ENCODE data around the gene ATXN1.
"Not testable (repeated sequence)": the region's sequence is repeated elsewhere in the genome, so short reads cannot be mapped to it uniquely, and the experiment has no call there.

ATXN1 gene

DNA sequence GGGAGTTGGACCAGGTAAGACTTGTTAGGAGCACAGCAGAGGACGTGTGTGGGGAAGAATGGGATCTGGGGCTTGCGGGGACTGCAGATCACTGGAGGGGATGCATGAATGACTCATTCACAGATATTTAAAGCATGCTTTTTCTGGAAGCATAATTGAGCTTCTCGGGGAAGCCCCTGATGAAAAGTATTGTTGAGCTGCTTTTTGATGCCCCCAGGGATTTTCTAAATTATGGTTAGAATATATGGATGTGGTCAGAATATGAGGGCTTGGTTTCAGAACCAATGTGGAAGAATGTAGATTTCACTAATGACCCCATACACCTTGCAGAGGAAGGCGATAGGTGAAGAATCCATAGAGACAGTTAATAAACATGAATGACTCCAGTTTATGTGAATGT lies 486.8 kb downstream of the ATXN1 start:
- no peak for DNase-seq (ENCODE audit: low spot score)

DNA sequence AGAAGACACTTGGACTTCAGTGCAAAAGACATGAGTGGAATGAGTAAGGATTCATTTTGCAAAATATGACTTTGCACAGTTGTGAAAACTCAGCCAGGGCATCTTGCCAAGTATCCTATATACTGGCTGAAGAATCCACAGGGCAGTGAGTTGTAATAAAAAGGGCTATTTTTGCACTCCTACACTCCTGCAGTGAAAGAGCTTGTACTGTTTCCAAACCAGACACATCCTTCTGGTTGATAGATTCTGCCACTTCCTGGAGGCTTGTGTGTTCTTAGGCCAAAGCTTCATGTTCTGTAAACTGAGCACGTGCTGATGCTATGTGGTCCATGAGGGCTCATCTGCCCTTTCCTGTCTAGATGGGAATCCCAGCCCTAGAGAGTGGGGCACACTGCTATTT lies 488.0 kb downstream of the ATXN1 start:
- DNase-seq (ENCODE audit: low spot score), result no peak

DNA sequence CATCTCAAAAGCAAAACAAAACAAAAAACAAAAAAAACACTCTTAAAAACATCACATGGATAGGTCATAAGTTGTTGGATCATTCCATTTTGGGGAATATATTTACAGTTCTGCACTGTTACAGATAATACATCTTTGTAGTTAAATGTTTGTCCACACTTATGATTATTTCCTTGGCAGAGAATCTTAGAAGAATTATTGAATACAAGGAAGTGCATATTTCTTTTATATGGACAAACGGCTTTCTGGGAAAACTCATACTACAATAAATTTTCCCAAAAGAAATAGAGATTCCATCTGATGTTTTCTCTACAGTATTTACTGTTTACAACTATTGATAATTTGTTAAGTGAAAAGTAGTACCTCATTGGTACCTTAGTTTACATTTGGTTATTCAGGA lies 489.1 kb downstream of the ATXN1 start:
- DNase-seq (ENCODE audit: low spot score), result no peak

DNA sequence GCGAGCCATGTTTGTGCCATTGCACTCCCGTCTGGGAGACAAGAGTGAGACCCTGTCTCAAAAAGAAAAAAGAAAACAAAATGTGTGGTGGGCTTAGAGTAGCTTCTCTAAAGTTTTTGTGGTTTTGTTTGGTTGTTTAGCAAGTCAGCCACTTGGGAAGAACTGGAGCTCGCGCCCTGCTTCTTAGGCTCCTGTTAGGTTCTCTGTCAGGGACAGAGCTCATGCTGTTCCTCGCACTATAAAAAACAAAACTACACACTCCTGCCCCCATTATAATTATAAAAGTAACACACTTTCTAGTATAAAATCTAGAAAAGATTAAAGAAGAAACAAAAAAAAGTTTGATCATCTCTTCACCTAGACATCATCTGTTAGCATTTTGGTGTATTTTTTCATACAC lies 489.8 kb downstream of the ATXN1 start:
- DNase-seq (ENCODE audit: low spot score), result no peak

DNA sequence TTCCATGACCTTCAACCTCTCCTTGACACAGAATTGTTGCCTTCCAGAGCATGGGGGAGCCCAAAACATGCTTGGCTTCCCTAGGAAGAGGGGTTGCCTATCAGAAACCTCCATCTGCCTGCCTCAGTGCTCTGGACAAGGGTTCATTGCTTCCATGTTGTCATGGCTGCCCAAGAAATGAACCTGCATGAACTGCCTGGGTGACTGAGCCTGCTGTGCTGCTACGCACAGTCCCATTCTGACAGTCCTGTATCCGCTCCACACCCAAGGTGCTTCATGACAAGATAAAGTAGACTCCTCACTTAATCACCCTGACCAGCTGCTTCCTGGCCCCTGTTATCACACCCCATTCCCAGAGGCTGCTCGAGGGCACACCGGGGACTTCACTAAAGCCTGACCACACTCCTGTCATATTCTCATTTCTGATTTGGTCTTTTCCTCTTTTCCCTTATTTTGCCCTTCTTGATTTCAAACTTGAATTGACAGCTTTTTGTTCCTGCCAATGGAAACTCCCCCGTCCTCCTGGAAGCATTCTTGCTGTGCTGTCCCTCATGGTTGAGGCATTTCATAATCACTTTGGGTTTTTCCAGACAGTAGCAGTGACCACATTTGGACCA lies 491.0 kb downstream of the ATXN1 start:
- DNase-seq (ENCODE audit: low spot score), result no peak

DNA sequence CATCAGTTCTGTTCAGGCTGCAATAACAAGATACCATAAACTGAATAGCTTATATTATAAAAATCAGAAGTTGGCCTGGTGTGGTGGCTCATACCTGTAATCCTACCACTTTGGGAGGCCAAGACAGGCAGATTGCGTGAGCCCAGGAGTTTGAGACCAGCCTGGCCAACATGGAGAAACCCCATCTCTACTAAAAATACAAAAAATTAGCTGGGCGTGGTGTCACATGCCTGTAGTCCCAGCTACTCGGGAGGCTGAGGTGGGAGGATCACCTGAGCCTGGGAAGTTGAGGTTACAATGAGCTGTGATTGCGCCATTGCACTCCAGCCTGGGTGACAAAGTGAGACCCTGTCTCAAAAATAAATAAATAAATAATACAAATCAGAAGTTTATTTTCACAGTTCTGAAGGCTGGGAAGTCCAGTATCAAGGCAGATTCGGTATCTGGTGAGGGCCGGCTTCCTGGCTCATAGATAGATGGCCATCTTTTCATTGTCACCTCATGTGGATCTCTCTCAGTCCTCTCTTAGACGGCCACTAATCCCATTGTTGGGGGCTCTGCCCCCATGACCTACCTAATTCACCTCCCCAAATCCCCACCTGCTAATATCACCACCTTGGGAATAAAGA lies 491.7 kb downstream of the ATXN1 start:
- not testable (repeated sequence) for DNase-seq (ENCODE audit: low spot score)

DNA sequence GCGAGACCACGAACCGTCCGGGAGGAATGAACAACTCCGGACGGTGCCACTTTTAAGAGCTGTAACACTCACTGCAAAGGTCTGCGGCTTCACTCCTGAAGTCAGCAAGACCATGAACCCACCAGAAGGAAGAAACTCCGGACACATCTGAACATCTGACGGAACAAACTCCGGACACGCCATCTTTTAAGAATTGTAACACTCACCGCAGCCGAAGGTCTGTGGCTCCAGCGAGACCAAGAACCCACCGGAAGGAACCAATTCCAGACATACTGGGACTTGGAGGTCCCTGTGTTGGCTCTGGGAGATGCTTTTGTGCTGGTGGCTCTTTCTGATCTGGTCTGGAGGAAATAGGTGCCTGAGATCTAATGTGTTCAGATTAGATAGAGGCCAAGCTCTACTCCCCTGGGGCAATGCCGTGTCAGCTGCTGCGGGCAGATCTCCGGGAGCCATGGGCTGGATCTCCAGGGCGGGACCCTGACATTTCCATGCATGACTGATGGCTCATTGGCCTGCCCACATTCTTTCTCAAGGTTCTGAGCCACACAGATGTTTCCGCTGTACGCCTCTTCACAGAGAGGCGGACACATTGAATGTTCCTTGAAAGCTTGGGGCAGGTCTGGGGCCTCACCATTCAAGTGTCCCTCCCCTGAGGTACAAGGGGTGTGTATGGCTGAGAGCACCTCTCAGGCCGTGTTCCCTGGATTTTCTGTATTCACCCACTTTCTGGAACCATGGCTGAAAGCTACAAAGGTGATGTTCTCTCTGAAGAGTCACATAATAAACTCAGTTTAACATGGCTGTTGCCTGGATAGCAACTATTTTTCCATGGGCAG lies 493.6 kb downstream of the ATXN1 start:
- no peak for DNase-seq (ENCODE audit: low spot score)

DNA sequence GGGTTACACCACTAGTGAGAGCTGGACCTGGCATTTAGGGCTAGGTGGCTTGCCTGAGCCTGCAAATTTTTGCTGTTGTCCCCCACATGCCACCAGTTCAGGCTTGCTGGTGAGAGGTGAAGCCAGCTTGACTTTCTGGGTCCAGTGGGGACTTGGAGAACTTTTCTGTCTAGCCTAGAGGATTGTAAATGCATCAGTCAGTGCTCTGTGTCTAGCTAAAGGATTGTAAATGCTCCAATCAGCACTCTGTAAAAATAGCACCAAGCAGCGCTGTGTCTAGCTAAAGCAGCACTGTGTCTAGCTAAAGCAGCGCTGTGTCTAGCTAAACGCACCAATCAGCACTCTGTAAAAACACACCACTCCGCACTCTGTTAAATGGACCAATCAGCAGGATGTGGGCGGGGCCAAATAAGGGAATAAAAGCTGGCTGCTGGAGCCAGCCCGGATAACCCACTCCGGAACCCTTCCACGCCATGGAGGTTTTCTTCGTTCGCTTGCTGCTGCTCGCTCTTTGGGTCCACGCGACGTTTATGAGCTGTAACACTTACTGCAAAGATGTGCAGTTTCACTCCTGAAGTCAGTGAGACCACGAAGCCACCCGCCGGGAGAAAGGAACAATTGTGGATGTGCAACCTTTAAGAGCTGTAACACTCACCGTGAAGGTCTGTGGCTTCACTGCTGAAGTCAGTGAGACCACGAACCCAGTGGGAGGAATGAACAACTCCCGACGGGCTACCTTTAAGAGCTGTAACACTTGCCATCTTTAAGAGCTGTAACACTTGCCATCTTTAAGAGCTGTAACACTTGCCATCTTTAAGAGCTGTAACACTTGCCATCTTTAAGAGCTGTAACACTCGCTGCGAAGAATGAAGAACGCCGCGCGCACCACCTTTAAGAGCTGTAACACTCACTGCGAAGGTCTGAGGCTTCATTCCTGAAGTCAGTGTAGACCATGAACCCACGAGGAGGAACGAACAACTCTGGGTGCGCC lies 495.6 kb downstream of the ATXN1 start:
- no peak for DNase-seq (ENCODE audit: low spot score)

DNA sequence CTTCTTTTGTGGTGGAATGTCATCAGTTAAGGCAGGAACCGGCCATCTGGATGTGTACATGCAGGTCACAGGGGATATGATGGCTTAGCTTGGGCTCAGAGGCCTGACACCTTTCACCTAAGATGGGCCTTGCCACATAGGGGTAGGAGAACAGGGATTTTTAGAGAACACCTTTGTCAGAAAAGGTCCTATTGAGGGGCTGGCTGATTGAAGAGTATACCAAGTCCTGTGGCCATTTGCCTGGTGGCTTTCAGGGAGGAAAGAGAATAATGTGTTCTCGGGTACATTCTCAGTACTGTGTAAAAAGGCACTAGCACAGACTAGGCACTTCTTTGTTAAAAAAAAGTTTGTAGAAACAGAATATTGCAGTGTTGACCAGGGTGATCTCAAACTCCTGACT lies 496.5 kb downstream of the ATXN1 start:
- no peak for DNase-seq (ENCODE audit: low spot score)

DNA sequence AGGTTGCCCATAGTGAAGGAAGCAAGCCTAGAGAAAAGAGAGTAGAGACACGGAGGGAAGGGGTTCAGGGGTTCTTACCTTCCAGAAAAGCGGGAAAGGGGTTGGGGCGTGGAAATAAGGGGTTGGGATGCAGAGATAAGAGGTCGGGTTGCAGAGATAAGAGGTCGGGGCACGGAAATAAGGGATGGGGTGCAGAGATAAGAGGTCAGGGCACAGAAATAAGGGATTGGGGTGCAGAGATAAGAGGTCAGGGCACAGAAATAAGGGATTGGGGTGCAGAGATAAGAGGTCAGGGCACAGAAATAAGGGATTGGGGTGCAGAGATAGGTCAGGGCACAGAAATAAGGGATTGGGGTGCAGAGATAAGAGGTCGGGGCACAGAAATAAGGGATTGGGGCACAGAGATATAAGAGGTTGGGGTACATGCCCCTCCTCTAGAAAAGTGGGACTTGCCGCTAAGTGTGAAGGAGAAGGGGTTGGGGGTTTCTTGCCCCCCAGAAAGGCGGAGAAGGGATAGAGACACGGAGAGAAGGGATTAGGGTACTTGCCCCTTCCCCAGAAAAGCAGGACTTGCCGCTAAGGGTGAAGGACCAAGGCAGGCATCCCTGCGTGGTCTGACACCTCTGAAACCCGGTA lies 497.7 kb downstream of the ATXN1 start:
- not testable (repeated sequence) for DNase-seq (ENCODE audit: low spot score)

DNA sequence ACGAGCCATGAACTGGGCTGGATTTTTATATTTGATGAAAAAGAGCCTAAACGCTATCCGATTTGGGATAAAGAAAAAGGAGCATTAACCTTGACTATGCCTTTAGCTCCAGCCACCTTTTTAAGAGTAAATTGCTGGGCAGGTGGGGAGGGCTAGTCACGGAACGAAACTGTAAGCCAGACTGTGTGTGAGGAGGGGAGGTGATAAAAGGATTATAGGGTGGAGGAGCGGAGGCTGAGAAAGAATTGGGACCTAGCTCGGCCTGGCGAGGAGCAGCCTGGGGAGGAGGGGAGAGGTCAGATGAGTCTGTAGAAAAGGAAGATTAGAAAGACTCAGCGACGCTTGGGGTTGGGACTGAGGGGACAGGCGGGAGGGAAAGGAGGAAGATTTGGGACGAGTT lies 498.5 kb downstream of the ATXN1 start:
- DNase-seq (ENCODE audit: low spot score), result not testable (repeated sequence)

DNA sequence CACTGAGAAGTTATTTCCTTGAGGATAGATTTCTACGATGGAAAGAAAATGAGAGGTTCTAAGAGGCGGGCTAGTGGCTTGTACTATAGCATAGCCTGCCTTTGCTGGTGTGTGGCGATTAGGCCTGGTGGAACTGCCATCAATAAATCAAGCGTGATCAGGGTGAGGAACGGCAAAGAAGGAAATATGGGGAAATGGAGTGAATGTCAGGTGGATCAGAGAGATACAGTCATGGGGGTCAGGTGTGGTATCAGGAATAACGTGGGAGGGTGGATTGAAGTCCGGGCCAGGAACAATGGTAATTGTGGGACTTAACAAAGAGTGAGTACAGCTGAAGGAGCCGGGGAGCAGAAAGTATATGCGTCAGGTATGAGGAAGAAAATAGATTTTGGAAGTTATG lies 500.7 kb downstream of the ATXN1 start:
- DNase-seq (ENCODE audit: low spot score), result not testable (repeated sequence)

DNA sequence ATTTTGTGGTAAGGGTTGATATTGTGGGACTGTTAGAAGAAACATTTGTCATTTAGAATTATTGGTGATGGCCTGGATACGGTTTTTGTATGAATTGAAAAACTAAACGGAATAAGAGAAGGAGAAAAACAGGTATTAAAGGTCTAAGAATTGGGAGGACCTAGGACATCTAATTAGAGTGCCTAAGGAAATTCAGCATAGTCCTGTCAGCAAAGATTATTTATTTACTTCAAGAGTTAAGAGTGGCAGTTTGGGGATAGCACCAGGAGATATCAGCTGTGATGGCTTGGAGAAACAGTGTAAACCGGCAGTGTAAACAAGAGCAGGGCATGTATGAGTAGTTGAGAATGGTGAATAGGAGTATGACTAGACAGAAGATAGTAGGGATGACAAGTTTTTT lies 501.7 kb downstream of the ATXN1 start:
- not testable (repeated sequence) for DNase-seq (ENCODE audit: low spot score)

DNA sequence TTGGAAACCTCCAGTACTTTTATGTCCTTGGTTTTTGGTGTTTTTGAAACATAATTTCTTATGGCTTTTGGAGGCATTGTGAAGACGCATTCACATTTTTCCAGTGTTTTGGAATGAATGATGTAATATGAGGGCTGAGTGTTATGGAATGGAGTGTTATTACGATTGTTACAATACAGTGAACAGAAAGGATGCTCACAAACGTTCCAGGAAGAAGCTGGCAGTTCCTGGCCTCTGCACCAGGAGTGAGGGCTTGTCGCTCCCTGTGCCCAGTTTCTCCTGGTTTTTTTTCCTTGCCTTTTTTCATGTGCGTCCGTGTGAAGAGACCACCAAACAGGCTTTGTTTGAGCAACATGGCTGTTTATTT lies 502.6 kb downstream of the ATXN1 start:
- DNase-seq (ENCODE audit: low spot score), result no peak

DNA sequence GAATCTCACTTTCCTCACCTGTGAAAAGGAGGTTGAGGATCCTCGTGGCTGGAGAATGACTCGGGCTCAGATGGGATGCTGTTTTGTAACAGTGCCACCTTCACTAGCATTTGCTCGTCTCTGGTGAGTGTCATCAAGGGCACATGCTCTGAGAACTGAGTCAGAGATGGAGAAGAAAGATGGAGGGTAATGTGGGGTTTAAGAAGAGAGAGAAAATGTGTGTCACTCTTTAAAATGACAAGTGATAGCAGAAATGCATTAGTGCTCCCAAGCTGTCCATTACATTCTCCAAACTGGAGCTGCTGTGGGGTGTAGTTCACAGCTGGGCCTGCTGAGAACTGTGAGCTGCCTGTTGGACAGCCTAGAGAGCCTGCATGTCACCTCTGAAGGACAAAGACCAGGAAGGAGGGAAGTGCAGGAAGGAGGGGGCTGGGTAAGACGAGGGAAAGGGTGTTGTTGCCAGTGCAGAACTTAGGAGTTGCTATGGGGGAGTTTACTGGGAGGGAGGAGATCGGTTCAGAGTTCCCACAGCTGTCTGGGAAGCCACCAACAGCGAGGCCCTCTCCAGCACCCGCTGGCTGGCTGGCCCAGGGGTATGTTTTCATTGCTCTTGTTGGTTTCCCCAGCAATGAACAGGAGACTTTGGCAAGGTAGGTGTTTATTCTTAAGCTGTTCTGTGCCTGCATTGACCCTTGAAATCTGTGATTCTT lies 503.1 kb downstream of the ATXN1 start:
- no peak for DNase-seq (ENCODE audit: low spot score)

DNA sequence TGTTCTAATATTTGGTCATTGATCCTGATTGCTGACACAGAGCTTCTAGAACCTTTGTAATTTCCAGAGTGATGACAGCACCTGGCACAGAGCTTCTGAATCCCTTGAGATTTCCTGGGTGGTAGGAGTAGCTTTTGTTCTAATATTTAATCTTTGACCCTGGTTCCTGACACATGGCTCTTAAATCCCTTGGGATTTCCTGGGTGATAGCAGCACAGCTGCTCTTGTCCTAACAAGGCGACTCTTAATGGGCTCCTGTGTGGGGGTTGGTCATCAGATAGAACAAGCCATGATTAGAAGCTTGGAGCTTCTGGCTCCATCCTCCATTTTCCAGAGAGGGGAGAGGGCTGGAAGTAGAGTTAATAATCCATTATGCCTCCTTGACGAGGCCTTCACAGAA lies 504.5 kb downstream of the ATXN1 start:
- DNase-seq (ENCODE audit: low spot score), result no peak

DNA sequence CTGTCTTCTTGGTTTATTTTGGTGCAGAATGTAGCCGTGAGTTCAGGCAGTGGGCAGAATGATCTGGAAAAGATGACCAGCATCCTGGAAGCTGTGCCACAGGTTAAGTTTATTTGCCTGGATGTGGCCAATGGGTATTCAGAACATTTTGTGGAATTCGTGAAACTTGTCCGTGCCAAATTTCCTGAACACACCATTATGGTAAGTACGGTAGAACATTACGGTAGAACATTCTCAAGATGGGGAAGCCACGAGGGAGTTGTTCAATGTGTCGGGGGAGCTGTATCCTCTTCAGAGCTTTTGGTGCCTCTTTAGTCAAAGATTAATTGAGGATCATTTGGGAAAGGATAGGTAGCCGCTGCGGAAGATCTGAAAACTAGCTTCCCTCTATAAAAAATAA lies 506.7 kb downstream of the ATXN1 start:
- DNase-seq (ENCODE audit: low spot score), result no peak

DNA sequence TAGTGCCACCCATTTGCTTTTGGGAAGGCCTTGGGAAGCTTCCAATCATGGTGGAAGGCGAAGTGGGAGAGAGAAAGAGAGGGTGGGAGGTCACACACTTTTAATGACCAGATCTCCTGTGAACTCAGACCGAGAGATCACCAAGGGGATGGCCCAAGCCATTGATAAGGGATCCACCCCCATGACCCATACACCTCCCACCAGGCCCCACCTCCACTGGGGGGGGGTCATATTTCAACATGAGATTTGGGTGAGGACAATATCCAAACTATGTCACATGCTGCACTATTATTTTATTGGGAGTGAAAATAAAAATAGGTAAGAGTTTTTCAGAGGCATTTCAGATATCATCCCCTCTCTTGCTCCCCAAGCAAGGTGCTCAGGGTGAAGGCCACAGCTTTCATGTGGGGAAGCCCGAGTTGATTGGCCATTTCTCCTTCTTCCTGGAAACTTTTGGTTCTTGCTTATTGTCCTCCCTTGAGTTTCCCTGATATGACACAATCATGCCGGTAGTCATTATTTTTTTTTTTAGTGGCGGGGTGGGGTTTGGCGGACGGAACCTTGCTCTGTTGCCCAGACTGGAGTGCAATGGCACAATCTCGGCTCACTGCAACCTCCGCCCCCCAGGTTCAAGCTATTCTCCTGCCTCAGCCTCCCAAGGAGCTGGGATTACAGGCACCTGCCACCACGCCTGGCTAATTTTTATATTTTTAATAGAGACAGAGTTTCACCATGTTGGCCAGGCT lies 507.7 kb downstream of the ATXN1 start:
- DNase-seq (ENCODE audit: low spot score), result no peak

DNA sequence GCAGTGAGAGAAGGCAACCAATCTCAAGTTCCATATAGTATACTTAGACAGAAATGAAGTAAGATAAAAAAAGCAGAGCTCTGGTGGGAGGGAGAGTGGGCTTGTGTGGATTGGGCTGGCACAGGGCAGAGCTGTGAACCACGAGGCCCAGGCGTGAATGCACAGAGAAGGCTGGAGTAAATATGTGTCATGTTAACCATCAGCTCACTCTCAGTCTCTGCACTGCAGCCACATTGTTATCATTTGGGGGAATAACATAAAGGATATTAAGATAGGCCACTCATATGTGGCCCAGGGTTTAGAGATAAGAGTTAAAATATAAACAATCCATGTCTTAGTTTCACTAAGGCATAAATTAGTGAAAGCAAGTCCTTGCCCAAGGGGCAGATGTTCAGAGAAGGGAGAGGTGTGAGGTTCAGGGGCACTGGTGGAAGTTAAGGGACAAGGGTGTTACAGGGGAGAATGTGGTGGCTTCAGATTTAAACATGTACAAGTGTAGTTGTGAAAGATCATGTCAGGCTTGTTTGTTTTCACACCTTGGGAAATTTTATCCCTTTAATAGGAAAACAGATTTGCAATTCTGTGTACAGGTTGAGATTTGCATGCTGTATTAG lies 508.5 kb downstream of the ATXN1 start:
- DNase-seq (ENCODE audit: low spot score), result no peak

DNA sequence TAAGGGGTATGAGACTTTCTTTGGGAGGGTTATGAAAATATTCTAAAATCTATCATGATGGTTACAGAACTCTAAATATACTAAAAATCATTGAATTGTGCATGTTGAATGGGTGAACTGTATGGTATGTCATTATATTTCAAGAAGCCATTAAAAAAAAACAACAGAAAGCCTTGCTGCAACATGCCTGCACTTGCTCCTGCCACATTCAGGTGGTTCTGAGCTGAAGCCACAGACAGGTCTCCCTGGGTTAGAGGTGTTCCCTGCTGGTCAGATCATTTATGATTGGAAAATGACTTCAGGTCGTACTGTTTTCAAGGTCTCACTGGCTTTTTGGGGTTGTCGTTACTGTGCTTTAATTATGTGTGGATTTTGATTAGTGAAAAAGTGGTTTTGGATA lies 509.6 kb downstream of the ATXN1 start:
- no peak for DNase-seq (ENCODE audit: low spot score)

All from RKO (cell line).